ENCODE data around the gene PTH2.
"Not testable (repeated sequence)": the region's sequence is repeated elsewhere in the genome, so short reads cannot be mapped to it uniquely, and the experiment has no call there.

The PTH2 gene

DNA sequence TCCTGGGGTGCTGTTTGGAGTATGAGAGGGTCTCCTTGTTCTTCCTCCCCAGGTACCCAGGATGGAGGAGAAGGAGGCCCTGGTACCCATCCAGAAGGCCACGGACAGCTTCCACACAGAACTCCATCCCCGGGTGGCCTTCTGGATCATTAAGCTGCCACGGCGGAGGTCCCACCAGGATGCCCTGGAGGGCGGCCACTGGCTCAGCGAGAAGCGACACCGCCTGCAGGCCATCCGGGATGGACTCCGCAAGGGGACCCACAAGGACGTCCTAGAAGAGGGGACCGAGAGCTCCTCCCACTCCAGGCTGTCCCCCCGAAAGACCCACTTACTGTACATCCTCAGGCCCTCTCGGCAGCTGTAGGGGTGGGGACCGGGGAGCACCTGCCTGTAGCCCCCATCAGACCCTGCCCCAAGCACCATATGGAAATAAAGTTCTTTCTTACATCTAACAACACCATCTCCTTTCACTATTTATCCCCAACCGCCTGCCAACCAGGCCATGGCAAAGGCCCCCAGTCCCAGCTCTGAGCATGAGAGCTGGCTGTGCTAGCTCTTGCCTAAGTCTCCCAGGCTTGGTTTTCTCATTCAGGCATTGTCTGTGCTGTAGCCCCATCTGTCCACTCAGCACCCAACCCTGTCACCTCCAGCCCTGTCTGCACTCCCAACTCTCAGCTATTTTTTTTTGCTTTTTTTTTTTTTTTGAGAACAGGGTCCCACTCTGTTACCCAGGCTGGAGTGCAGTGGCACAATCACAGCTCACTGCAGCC, 48.4 kb downstream of the PTH2 start:
- Histone ChIP-seq H3K27ac (no peak overlapping the region), H3K36me3 (no peaks in the 10 kb centered on the region), H3K27me3 (no peaks in the 10 kb centered on the region), H3K9me3 (no peaks in the 10 kb centered on the region), H3K4me3 (ENCODE audit: low read depth in 1 of 2, low read length in 1 of 2) (no peak overlapping the region), H3K4me1 (ENCODE audit: control insufficient read depth in 1 of 2, insufficient read depth in 1 of 2, low read depth in 1 of 2, low read length in 1 of 2) (no peaks in the 10 kb centered on the region)
- TF ChIP-seq, protein P1, sequence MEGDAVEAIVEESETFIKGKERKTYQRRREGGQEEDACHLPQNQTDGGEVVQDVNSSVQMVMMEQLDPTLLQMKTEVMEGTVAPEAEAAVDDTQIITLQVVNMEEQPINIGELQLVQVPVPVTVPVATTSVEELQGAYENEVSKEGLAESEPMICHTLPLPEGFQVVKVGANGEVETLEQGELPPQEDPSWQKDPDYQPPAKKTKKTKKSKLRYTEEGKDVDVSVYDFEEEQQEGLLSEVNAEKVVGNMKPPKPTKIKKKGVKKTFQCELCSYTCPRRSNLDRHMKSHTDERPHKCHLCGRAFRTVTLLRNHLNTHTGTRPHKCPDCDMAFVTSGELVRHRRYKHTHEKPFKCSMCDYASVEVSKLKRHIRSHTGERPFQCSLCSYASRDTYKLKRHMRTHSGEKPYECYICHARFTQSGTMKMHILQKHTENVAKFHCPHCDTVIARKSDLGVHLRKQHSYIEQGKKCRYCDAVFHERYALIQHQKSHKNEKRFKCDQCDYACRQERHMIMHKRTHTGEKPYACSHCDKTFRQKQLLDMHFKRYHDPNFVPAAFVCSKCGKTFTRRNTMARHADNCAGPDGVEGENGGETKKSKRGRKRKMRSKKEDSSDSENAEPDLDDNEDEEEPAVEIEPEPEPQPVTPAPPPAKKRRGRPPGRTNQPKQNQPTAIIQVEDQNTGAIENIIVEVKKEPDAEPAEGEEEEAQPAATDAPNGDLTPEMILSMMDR (IDR thresholded peaks at IDR 0.05): no peak

DNA sequence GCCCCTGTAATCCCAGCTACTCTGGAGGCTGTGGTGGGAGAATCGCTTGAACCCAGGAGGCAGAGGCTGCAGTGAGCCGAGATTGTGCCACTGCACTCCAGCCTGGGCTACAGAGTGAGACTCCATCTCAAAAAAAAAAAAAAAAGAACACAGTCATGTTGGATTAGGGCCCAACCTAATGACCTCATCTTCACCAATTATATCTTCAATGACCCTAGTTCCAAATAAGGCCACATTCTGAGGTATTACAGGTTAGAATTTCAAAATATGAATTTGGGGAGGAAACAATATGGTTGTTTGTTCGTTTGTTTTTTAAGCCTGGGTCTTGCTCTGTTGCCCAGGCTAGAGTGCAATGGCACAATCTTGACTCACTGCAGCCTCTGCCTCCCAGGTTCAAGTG, 50.1 kb downstream of the PTH2 start:
- not testable (repeated sequence) for H3K27me3 ChIP-seq; H3K4me3 ChIP-seq (ENCODE audit: low read depth in 1 of 2, low read length in 1 of 2)

More for the DNA sequence above, 50.1 kb downstream of the PTH2 start:
- not testable (repeated sequence) for H3K4me1 ChIP-seq (ENCODE audit: control insufficient read depth in 1 of 2, insufficient read depth in 1 of 2, low read depth in 1 of 2, low read length in 1 of 2); H3K27ac ChIP-seq; H3K36me3 ChIP-seq; H3K9me3 ChIP-seq

Measured in neutrophil (primary cell).